Measurements from ENCODE around the gene PLCG1. TPM values are rescaled to one million over a fixed set of nuclear protein-coding genes. Genes with fewer than 3 reads are reported as not detected.

PLCG1 gene
- total and polyA plus RNA-seq, 2 donors from 2014 or later: 12.5 to 117 TPM

DNA sequence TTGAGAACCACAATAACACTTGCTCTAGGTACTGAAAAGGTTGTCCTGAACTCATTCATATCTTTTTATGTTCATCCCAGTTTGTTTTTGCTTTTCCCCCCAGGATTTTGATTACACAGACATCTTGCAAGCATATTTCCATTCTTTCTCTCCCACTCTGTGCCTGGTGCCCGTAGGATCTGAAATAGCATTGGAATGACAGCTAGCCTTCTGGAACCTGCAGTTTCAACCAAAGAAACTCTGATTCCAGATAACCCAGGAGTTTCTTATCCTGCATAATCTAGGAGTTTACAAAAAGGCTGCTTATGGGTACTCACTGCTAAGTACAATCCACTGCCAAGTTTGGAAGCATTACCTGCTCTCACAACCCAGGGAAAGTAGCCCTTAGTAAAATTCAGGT lies 28.8 kb upstream of the PLCG1 start:
- FAIRE-seq: no peak
- H3K4me3 ChIP-seq (ENCODE audit: low read length in 3 of 3): no peak overlapping the region
- intact Hi-C loops (cut with DNase I): no loop called here
- no peak for DNase-seq
- TF ChIP-seq, protein P1, sequence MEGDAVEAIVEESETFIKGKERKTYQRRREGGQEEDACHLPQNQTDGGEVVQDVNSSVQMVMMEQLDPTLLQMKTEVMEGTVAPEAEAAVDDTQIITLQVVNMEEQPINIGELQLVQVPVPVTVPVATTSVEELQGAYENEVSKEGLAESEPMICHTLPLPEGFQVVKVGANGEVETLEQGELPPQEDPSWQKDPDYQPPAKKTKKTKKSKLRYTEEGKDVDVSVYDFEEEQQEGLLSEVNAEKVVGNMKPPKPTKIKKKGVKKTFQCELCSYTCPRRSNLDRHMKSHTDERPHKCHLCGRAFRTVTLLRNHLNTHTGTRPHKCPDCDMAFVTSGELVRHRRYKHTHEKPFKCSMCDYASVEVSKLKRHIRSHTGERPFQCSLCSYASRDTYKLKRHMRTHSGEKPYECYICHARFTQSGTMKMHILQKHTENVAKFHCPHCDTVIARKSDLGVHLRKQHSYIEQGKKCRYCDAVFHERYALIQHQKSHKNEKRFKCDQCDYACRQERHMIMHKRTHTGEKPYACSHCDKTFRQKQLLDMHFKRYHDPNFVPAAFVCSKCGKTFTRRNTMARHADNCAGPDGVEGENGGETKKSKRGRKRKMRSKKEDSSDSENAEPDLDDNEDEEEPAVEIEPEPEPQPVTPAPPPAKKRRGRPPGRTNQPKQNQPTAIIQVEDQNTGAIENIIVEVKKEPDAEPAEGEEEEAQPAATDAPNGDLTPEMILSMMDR (IDR thresholded peaks at IDR 0.05; ENCODE audit: borderline replicate concordance, extremely low read depth, insufficient read depth): no peak
- H3K27me3 ChIP-seq (ENCODE audit: control insufficient read depth, insufficient read depth, low read length): no peaks in the 10 kb centered on the region
- H3K4me1 ChIP-seq (ENCODE audit: control insufficient read depth in 2 of 3, insufficient read depth in 2 of 3, low read depth in 1 of 3, low read length in 3 of 3): no peaks in the 10 kb centered on the region
- peaks cover 4 to 26% (median 22%) of the 10 kb centered on the region in 3 donors for H3K36me3 ChIP-seq (ENCODE audit: control insufficient read depth in 2 of 3, insufficient read depth in 3 of 3, low read length in 3 of 3)
- no peaks in the 10 kb centered on the region for H3K9me3 ChIP-seq (ENCODE audit: control insufficient read depth in 2 of 3, insufficient read depth in 1 of 3, low read length in 3 of 3)
- H3K27ac ChIP-seq (ENCODE audit: low read depth in 2 of 2, low read length in 2 of 2): no peak overlapping the region
- no peak overlapping the region for H3K9ac ChIP-seq (ENCODE audit: low read length in 3 of 3)

DNA sequence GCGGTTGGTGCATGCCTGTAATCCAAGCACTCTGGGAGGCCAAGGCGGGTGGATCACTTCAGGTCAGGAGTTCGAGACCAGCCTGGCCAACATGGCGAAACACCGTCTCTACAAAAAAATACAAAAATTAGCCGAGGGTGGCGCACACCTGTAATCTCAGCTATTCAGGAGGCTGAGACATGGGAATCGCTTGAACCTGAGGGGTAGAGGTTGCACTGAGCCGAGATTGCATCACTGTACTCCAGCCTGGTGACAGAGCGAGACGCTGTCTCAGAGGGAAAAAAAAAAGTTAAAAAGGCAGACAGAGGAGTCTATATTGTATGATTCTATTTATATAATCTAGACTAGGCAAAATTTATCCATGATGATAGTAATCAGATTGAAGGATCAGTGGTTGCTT lies 27.3 kb upstream of the PLCG1 start:
- Histone ChIP-seq H3K27me3 (ENCODE audit: control insufficient read depth, insufficient read depth, low read length) (no peaks in the 10 kb centered on the region), H3K9ac (ENCODE audit: low read length in 3 of 3) (no peak overlapping the region), H3K27ac (ENCODE audit: low read depth in 2 of 2, low read length in 2 of 2) (no peak overlapping the region), H3K4me3 (ENCODE audit: low read length in 3 of 3) (no peak overlapping the region), H3K9me3 (ENCODE audit: control insufficient read depth in 2 of 3, insufficient read depth in 1 of 3, low read length in 3 of 3) (no peaks in the 10 kb centered on the region), H3K4me1 (ENCODE audit: control insufficient read depth in 2 of 3, insufficient read depth in 2 of 3, low read depth in 1 of 3, low read length in 3 of 3) (no peaks in the 10 kb centered on the region), H3K36me3 (ENCODE audit: control insufficient read depth in 2 of 3, insufficient read depth in 3 of 3, low read length in 3 of 3) (peaks cover 12 to 26% (median 21%) of the 10 kb centered on the region in 3 donors)
- TF ChIP-seq, protein P1 (IDR thresholded peaks at IDR 0.05; ENCODE audit: borderline replicate concordance, extremely low read depth, insufficient read depth): no peak
- intact Hi-C loops (cut with DNase I): no loop called here
- FAIRE-seq (no peak), DNase-seq (no peak)

DNA sequence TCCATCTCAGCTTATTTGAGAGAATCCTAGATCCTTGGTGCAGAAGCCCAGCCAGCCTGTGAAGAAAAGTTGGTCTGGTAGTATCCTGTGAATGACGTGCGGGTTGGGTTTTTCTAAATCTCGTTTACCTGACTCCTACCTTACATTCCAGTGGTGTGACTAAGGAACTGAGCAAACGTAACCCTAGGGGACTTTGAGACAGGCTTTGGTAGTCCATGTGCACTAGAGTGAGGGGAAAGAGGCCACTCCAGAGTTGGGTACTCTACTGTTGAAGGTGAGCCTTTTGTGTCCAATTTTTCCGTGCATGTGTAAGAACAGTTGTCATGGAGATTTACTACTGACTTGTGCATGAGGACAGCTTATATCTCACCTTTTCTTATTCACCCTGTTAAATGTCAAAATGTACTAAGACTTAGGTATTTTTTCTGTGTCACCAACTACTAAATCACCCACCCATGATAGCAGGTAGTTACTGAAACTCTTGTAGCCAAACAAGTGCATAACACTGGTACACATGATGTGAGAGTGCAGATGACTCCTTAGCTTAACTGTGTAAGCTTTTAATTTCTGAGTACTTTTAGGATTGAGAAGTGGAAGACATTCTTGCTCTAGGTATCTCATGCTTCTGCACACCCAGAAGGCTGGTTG lies 26.3 kb upstream of the PLCG1 start:
- Histone ChIP-seq H3K4me3 (ENCODE audit: low read length in 3 of 3) (no peak overlapping the region), H3K4me1 (ENCODE audit: control insufficient read depth in 2 of 3, insufficient read depth in 2 of 3, low read depth in 1 of 3, low read length in 3 of 3) (no peaks in the 10 kb centered on the region), H3K27ac (ENCODE audit: low read depth in 2 of 2, low read length in 2 of 2) (no peak overlapping the region), H3K36me3 (ENCODE audit: control insufficient read depth in 2 of 3, insufficient read depth in 3 of 3, low read length in 3 of 3) (peaks cover 14 to 36% (median 30%) of the 10 kb centered on the region in 3 donors), H3K9ac (ENCODE audit: low read length in 3 of 3) (no peak overlapping the region), H3K27me3 (ENCODE audit: control insufficient read depth, insufficient read depth, low read length) (no peaks in the 10 kb centered on the region), H3K9me3 (ENCODE audit: control insufficient read depth in 2 of 3, insufficient read depth in 1 of 3, low read length in 3 of 3) (no peaks in the 10 kb centered on the region)
- FAIRE-seq: no peak
- intact Hi-C loops (cut with DNase I): no loop called here
- TF ChIP-seq, protein P1 (IDR thresholded peaks at IDR 0.05; ENCODE audit: borderline replicate concordance, extremely low read depth, insufficient read depth): no peak
- DNase-seq: no peak

DNA sequence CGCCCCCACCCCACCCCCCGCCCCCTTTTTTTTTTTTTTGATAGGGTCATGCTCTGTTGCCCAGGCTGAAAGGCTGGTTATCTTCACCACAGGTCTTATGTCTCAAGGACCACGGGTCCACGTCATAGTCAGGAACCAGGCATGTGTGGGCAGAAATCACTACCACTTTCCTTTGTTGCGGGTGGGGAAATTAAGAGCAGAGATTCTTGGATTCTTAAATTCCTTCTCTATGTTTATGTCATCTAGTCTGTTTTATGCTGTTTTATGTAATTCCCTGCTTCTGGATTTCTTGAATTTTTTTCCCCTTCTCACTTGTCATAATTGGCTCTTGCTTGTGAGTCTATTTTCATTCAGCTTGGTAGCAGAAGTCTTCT lies 25.8 kb upstream of the PLCG1 start:
- Histone ChIP-seq H3K9ac (ENCODE audit: low read length in 3 of 3) (no peak overlapping the region), H3K4me1 (ENCODE audit: control insufficient read depth in 2 of 3, insufficient read depth in 2 of 3, low read depth in 1 of 3, low read length in 3 of 3) (no peaks in the 10 kb centered on the region), H3K27ac (ENCODE audit: low read depth in 2 of 2, low read length in 2 of 2) (no peak overlapping the region), H3K4me3 (ENCODE audit: low read length in 3 of 3) (no peak overlapping the region), H3K27me3 (ENCODE audit: control insufficient read depth, insufficient read depth, low read length) (no peaks in the 10 kb centered on the region), H3K9me3 (ENCODE audit: control insufficient read depth in 2 of 3, insufficient read depth in 1 of 3, low read length in 3 of 3) (no peaks in the 10 kb centered on the region), H3K36me3 (ENCODE audit: control insufficient read depth in 2 of 3, insufficient read depth in 3 of 3, low read length in 3 of 3) (peaks cover 18 to 40% (median 35%) of the 10 kb centered on the region in 3 donors)
- FAIRE-seq (no peak), DNase-seq (no peak)
- TF ChIP-seq, protein P1 (IDR thresholded peaks at IDR 0.05; ENCODE audit: borderline replicate concordance, extremely low read depth, insufficient read depth): no peak
- intact Hi-C loops (cut with DNase I): no loop called here
